Measurements from ENCODE around the gene CSNK2A1. TPM values are rescaled to one million over a fixed set of nuclear protein-coding genes. Genes with fewer than 3 reads are reported as not detected.

CSNK2A1 gene
- total RNA-seq, 1 experiment from 2014 or later = 229 TPM

DNA sequence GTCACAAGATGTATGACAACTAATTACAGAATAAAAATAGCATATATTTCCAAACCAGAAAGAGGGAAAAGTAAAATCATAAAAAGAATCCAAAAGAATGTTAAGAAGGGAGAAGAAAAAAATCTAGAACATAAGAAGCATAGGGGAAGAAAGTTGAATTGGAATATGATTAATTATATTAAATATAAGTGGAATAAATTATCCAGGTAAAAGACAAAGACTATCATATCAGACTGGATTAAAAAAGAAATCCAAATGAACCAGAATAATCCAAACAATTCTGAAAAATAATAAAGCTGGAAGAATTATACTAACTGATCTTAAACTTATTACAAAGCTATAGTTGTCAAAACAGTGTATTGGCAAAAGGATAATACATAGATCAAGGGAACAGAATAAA lies 23.6 kb downstream of the CSNK2A1 start:
- Histone ChIP-seq H2BK12ac (ENCODE audit: insufficient read length, low read depth, low read length) (no peak overlapping the region), H4K8ac (replicated peaks; ENCODE audit: insufficient read length, low read depth, low read length) (no peak overlapping the region), H3K23me2 (ENCODE audit: insufficient read length, low read depth, low read length, poor library complexity, severe bottlenecking) (no peaks in the 10 kb centered on the region), H2BK20ac (ENCODE audit: low read depth, low read length, poor library complexity, severe bottlenecking) (no peak overlapping the region), H2BK15ac (ENCODE audit: low read depth, low read length) (no peak overlapping the region), H4K5ac (ENCODE audit: insufficient read length, low read depth, low read length) (no peak overlapping the region), H3K4ac (ENCODE audit: low read depth, low read length) (no peak overlapping the region), H4K91ac (ENCODE audit: insufficient read length, low read depth, low read length) (no peak overlapping the region), H2BK5ac (ENCODE audit: insufficient read length, low read length) (no peak overlapping the region), H3K56ac (ENCODE audit: insufficient read length, low read depth, low read length) (no peak overlapping the region), H3K23ac (ENCODE audit: insufficient read length, low read depth, low read length) (no peak overlapping the region), H3K27ac (ENCODE audit: insufficient read length, low read depth, low read length) (no peak overlapping the region), H3K27me3 (ENCODE audit: insufficient read depth, low read length) (no peaks in the 10 kb centered on the region), H3K4me2 (ENCODE audit: insufficient read depth, insufficient read length, low read length) (no peak overlapping the region), H2AK5ac (ENCODE audit: insufficient read length, low read length) (no peak overlapping the region), H3T11ph (ENCODE audit: low read length) (no peak overlapping the region), H3K4me1 (ENCODE audit: insufficient read depth, low read length) (no peaks in the 10 kb centered on the region; the same call in 1 of the 2 replicates), H3K14ac (ENCODE audit: insufficient read depth, low read length) (no peak overlapping the region), H4K20me1 (ENCODE audit: control insufficient read depth, insufficient read depth, insufficient read length) (no peaks in the 10 kb centered on the region), H3K79me2 (ENCODE audit: insufficient read depth, low read length) (peaks cover 61% of the 10 kb centered on the region), H2BK120ac (ENCODE audit: low read depth, low read length, poor library complexity, severe bottlenecking) (no peak overlapping the region), H3K9ac (ENCODE audit: extremely low read depth, insufficient read length, low read length) (no peak overlapping the region), H3K9me3 (ENCODE audit: control insufficient read depth, low read depth, low read length) (no peaks in the 10 kb centered on the region), H3K79me1 (ENCODE audit: insufficient read depth, low read depth, low read length, poor library complexity, severe bottlenecking) (no peaks in the 10 kb centered on the region), H2AFZ (ENCODE audit: low read length) (no peak overlapping the region), H3K18ac (ENCODE audit: insufficient read length, low read depth, low read length) (no peak overlapping the region)
- no peak overlapping the region for H3K4me3 Mint-ChIP-seq
- DNase-seq = no peak
- H3K9me3 Mint-ChIP-seq = peaks cover 4 to 5% of the 10 kb centered on the region in 2 experiments; a peak in 3 of 5 replicates
- H3K36me3 Mint-ChIP-seq (ENCODE audit: insufficient read depth in 1 of 3, low read depth in 3 of 3) = peaks cover 19 to 39% (median 36%) of the 10 kb centered on the region in 3 experiments
- TF ChIP-seq, protein P1, sequence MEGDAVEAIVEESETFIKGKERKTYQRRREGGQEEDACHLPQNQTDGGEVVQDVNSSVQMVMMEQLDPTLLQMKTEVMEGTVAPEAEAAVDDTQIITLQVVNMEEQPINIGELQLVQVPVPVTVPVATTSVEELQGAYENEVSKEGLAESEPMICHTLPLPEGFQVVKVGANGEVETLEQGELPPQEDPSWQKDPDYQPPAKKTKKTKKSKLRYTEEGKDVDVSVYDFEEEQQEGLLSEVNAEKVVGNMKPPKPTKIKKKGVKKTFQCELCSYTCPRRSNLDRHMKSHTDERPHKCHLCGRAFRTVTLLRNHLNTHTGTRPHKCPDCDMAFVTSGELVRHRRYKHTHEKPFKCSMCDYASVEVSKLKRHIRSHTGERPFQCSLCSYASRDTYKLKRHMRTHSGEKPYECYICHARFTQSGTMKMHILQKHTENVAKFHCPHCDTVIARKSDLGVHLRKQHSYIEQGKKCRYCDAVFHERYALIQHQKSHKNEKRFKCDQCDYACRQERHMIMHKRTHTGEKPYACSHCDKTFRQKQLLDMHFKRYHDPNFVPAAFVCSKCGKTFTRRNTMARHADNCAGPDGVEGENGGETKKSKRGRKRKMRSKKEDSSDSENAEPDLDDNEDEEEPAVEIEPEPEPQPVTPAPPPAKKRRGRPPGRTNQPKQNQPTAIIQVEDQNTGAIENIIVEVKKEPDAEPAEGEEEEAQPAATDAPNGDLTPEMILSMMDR (conservative IDR thresholded peaks at IDR 0.05) = no peak
- H3K4me1 Mint-ChIP-seq = peaks cover 21 to 26% of the 10 kb centered on the region in 2 experiments
- no peaks in the 10 kb centered on the region for H3K27me3 Mint-ChIP-seq (ENCODE audit: low read depth)
- no peak overlapping the region for H3K27ac Mint-ChIP-seq
